HepG2 (cell line): ENCODE data around the gene SEC31A. TPM values are rescaled to one million over a fixed set of nuclear protein-coding genes. Genes with fewer than 3 reads are reported as not detected.

Experiments
- ATAC-seq: fragments of 200-7000 bp; cut with Tn5 transposase; 3 replicates; pipeline ENCODE4 v1.9.1; 2020; ENCODE audit warnings: mild to moderate bottlenecking, moderate library complexity
- BruUV-seq: library from RNA; stranded (reverse); fragments of 400-500 nt; replicated peaks from 2 replicates; lab custom pipeline; 2021; lab: Mats Ljungman, UMichigan
- CTCF ChIA-PET: fragments of 300-600 bp; formaldehyde crosslinking; extraction: SDS; loops from one replicate; lab custom pipeline; 2021; ENCODE audit warnings: low total read pairs, inconsistent platforms, low intra/inter-chr PET ratio; lab: Yijun Ruan, JAX
- POLR2A ChIA-PET: fragments of 350-600 bp; sonication (Branson Sonifier 250); formaldehyde crosslinking; loops from one replicate; lab custom pipeline; 2020; ENCODE audit warnings: antibody characterized with exemption, inconsistent platforms; lab: Yijun Ruan, JAX
- DNase-seq: peaks from one replicate; pipeline ENCODE4 v3.0.0-alpha.2; 2015; ENCODE audit warnings: low spot score
- FAIRE-seq: peaks from 3 replicates; lab custom pipeline; 2011; peaks lifted over from hg19 to GRCh38; lab: Jason Lieb, UNC
- H2AFZ ChIP-seq: one replicate; pipeline ENCODE4 v1.6.1; 2011; ENCODE audit warnings: low read length, inconsistent platforms
- H3K27ac ChIP-seq: fragments of 300-600 bp; 3 replicates; pipeline ENCODE4 v1.8.0; 2011; ENCODE audit warnings: mixed run types, mild to moderate bottlenecking, mixed read lengths, low read length, inconsistent platforms; ENCODE audit not compliant: insufficient read depth; ENCODE audit errors: extremely low read length
- H3K27me3 ChIP-seq, 2 experiments: fragments of 200-600 bp in 1 of 2; 2 replicates in 1 of 2; 3 replicates in 1 of 2; pipeline versions ENCODE4 v1.6.0 to v1.8.0; 2011; ENCODE audit warnings: low read length in 2 of 2, mild to moderate bottlenecking in 2 of 2, moderate library complexity in 2 of 2, inconsistent platforms in 1 of 2; ENCODE audit not compliant: insufficient read depth in 2 of 2, control insufficient read depth in 1 of 2
- H3K36me3 ChIP-seq, 2 experiments: fragments of 200-600 bp in 1 of 2; replicated peaks in 1 of 2; 2 replicates in 1 of 2; 3 replicates in 1 of 2; pipeline versions ENCODE4 v1.5.1 to v1.8.0; 2011; ENCODE audit warnings: low read length in 2 of 2, inconsistent platforms in 1 of 2; ENCODE audit not compliant: insufficient read depth in 2 of 2, control insufficient read depth in 1 of 2
- H3K4me1 ChIP-seq: 2 replicates; pipeline ENCODE4 v1.5.1; 2012; ENCODE audit warnings: low read length, inconsistent platforms; ENCODE audit not compliant: insufficient read depth
- H3K4me2 ChIP-seq: 2 replicates; pipeline ENCODE4 v1.6.0; 2011; ENCODE audit warnings: low read depth, low read length, inconsistent platforms
- H3K4me3 ChIP-seq, 3 experiments: fragments of 200-600 bp in 1 of 3; sonication (generic), shearing (Covaris generic) in 1 of 3; replicated peaks in 1 of 3; 2 replicates each; pipeline ENCODE4 v1.5.1; 2011 to 2016; ENCODE audit warnings: low read length in 3 of 3, inconsistent platforms in 2 of 3, low read depth in 2 of 3, mild to moderate bottlenecking in 2 of 3, control low read depth in 1 of 3, mixed read lengths in 1 of 3; ENCODE audit not compliant: insufficient read depth in 1 of 3
- H3K79me2 ChIP-seq: one replicate; pipeline ENCODE4 v1.6.1; 2011; ENCODE audit warnings: low read length, inconsistent platforms; ENCODE audit not compliant: insufficient read depth
- H3K9ac ChIP-seq: 2 replicates; pipeline ENCODE4 v1.6.0; 2011; ENCODE audit warnings: mild to moderate bottlenecking, low read depth, low read length, inconsistent platforms; ENCODE audit not compliant: insufficient read depth
- H3K9me3 ChIP-seq: 2 replicates; pipeline ENCODE4 v1.5.1; 2012; ENCODE audit warnings: mild to moderate bottlenecking, low read length
- H4K20me1 ChIP-seq: 2 replicates; pipeline ENCODE4 v1.6.0; 2011; ENCODE audit warnings: inconsistent platforms, mild to moderate bottlenecking, low read length, moderate library complexity; ENCODE audit not compliant: insufficient read depth
- WGBS: methylation state at CpG from one replicate; pipeline ENCODE4 v1.1.6; 2017; ENCODE audit warnings: low lambda C conversion rate; 5-methylcytosine and 5-hydroxymethylcytosine counted together
- in situ Hi-C: cut with HindIII; loops from 2 replicates; pipeline ENCODE4 v1.10.0; 2017; ENCODE audit warnings: low pct_unique_long_range_greater_than_20kb; ENCODE audit not compliant: extremely low pct_ligation_motif_present
- intact Hi-C: fragments of 100-400 bp; cut with micrococcal nuclease; formaldehyde crosslinking; loops from one replicate; pipeline ENCODE4 v1.10.0; 2022; ENCODE audit not compliant: unreplicated experiment
- polyA plus RNA-seq, 8 experiments: library from polyadenylated mRNA; depleted of rRNA in 3 of 8; stranded (reverse) in 7 of 8; unstranded in 1 of 8; fragments of >200 nt; fragmentation: Illumina TruSeq in 4 of 8; extraction: Trizol in 4 of 8; gene quantifications; 2 replicates each; pipeline versions ENCODE4 v1.2.1 to v1.2.3, GENCODE V29; 2011 to 2016; ENCODE audit warnings: low read depth in 4 of 8, missing spikeins in 1 of 8, mixed read lengths in 1 of 8; ENCODE audit not compliant: insufficient read depth in 1 of 8
- total RNA-seq, 5 experiments: library from RNA; depleted of rRNA; stranded (reverse); fragments of >200 nt; fragmentation: Illumina TruSeq; extraction: Trizol; gene quantifications; 2 replicates each; pipeline ENCODE4 v1.2.3, GENCODE V29; 2016; ENCODE audit warnings: low read depth in 1 of 5
- TF ChIP-seq, protein P1 (sequence below): sonication (generic); formaldehyde crosslinking; IDR thresholded peaks from 2 replicates; pipeline ENCODE4 v1.4.0; 2020; ENCODE audit warnings: mild to moderate bottlenecking, low read depth, missing genetic modification reagents
- TF ChIP-seq, protein P2 (sequence below): sonication (generic); formaldehyde crosslinking; IDR thresholded peaks from 2 replicates; pipeline ENCODE4 v1.5.0; 2020; ENCODE audit warnings: mild to moderate bottlenecking, missing genetic modification reagents, borderline replicate concordance

SEC31A gene
- total and polyA plus RNA-seq, 2 of the 13 experiments (the other 11 are each of a cell fraction or from before 2014, with no cell fraction given) = 231 to 435 TPM

DNA sequence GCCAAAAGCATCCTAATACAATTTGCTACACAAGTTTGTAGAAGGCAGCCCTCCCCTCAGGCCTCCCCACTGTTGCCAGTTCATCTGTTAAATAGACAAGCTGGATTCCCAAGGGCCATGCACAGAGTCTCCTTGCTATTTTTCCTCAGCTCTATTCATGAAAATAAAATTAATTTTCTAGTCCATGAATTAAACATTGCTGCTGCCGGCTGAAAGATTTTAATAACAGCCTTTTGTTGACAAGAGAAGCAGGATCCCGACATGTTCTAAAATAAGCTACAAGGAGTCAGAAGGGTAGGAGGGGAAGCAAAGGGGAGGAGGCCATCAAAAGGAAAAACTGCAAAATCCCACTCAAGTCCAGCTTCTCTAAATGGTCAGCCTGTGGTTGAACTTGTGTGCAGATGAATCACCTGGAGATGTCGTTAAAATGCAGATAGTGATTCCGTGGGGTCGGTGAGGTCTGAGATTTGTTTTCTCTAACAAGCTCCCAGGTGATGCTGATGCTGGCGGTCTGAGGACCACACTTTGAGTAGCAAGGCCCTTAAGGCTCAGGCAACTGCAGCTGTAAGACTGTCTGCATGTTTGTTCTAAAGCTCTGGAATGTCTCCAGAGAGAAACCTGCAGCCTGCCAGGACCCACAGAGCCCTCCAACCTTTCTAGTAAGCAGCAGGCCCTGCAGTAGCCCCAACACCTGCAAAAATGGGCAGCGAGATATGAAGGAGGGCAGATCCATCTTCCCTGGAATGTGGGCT is 101.8 kb downstream of the SEC31A start:
- ATAC-seq (no peak), FAIRE-seq (no peak), DNase-seq (no peak)
- H3K79me2 ChIP-seq = no peaks in the 10 kb centered on the region
- BruUV-seq = no TSS peak
- H3K36me3 ChIP-seq = no peaks in the 10 kb centered on the region
- no peaks in the 10 kb centered on the region for H3K9me3 ChIP-seq
- no peak overlapping the region for H3K27ac ChIP-seq
- TF ChIP-seq, protein P1, sequence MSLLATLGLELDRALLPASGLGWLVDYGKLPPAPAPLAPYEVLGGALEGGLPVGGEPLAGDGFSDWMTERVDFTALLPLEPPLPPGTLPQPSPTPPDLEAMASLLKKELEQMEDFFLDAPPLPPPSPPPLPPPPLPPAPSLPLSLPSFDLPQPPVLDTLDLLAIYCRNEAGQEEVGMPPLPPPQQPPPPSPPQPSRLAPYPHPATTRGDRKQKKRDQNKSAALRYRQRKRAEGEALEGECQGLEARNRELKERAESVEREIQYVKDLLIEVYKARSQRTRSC (CRISPR knock-in tag) = no peak
- TF ChIP-seq, protein P2, sequence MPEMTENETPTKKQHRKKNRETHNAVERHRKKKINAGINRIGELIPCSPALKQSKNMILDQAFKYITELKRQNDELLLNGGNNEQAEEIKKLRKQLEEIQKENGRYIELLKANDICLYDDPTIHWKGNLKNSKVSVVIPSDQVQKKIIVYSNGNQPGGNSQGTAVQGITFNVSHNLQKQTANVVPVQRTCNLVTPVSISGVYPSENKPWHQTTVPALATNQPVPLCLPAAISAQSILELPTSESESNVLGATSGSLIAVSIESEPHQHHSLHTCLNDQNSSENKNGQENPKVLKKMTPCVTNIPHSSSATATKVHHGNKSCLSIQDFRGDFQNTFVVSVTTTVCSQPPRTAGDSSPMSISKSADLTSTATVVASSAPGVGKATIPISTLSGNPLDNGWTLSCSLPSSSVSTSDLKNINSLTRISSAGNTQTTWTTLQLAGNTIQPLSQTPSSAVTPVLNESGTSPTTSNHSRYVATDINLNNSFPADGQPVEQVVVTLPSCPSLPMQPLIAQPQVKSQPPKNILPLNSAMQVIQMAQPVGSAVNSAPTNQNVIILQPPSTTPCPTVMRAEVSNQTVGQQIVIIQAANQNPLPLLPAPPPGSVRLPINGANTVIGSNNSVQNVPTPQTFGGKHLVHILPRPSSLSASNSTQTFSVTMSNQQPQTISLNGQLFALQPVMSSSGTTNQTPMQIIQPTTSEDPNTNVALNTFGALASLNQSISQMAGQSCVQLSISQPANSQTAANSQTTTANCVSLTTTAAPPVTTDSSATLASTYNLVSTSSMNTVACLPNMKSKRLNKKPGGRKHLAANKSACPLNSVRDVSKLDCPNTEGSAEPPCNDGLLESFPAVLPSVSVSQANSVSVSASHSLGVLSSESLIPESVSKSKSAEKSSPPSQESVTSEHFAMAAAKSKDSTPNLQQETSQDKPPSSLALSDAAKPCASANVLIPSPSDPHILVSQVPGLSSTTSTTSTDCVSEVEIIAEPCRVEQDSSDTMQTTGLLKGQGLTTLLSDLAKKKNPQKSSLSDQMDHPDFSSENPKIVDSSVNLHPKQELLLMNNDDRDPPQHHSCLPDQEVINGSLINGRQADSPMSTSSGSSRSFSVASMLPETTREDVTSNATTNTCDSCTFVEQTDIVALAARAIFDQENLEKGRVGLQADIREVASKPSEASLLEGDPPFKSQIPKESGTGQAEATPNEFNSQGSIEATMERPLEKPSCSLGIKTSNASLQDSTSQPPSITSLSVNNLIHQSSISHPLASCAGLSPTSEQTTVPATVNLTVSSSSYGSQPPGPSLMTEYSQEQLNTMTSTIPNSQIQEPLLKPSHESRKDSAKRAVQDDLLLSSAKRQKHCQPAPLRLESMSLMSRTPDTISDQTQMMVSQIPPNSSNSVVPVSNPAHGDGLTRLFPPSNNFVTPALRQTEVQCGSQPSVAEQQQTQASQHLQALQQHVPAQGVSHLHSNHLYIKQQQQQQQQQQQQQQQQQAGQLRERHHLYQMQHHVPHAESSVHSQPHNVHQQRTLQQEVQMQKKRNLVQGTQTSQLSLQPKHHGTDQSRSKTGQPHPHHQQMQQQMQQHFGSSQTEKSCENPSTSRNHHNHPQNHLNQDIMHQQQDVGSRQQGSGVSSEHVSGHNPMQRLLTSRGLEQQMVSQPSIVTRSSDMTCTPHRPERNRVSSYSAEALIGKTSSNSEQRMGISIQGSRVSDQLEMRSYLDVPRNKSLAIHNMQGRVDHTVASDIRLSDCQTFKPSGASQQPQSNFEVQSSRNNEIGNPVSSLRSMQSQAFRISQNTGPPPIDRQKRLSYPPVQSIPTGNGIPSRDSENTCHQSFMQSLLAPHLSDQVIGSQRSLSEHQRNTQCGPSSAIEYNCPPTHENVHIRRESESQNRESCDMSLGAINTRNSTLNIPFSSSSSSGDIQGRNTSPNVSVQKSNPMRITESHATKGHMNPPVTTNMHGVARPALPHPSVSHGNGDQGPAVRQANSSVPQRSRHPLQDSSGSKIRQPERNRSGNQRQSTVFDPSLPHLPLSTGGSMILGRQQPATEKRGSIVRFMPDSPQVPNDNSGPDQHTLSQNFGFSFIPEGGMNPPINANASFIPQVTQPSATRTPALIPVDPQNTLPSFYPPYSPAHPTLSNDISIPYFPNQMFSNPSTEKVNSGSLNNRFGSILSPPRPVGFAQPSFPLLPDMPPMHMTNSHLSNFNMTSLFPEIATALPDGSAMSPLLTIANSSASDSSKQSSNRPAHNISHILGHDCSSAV (CRISPR knock-in tag) = no peak
- H3K4me1 ChIP-seq = peaks cover 6% of the 10 kb centered on the region; the same call in 1 of the 2 replicates
- no peak overlapping the region for H3K4me3 ChIP-seq
- CTCF ChIA-PET = no interaction called here
- H3K27me3 ChIP-seq = peaks cover 0 to 30% of the 10 kb centered on the region in 2 experiments; a peak in 2 of 5 replicates
- no peak overlapping the region for H3K4me2 ChIP-seq
- H4K20me1 ChIP-seq = no peaks in the 10 kb centered on the region
- 5% methylated on average over 7 of the region's 7 CpGs for WGBS
- in situ Hi-C loops (no loop called here), intact Hi-C loops (no loop called here)
- POLR2A ChIA-PET = no interaction called here
- H3K9ac ChIP-seq = no peak overlapping the region
- H2AFZ ChIP-seq = no peak overlapping the region
